Neural progenitor cell (in vitro differentiated cells): ENCODE results near the gene CCDC70. TPM values are rescaled to one million over a fixed set of nuclear protein-coding genes. Genes with fewer than 3 reads are reported as not detected.

Experiments
- DNase-seq: peaks from one replicate; pipeline ENCODE4 v3.0.0-alpha.2; 2016; ENCODE audit warnings: low spot score
- H2AFZ ChIP-seq: fragments of 200-600 bp; sonication (generic); replicated peaks from 2 replicates; pipeline ENCODE4 v1.6.1; 2016; ENCODE audit warnings: antibody characterized with exemption
- H3F3A ChIP-seq: fragments of 200-600 bp; sonication (generic); 2 replicates; pipeline ENCODE4 v1.6.1; 2016; ENCODE audit warnings: antibody characterized with exemption, low read depth
- H3K27ac ChIP-seq: fragments of 200-600 bp; sonication (generic); 2 replicates; pipeline ENCODE4 v1.5.1; 2016; ENCODE audit warnings: mild to moderate bottlenecking
- H3K27me3 ChIP-seq: fragments of 200-600 bp; sonication (generic); 2 replicates; pipeline ENCODE4 v1.6.1; 2016; ENCODE audit warnings: mild to moderate bottlenecking, moderate library complexity
- H3K36me3 ChIP-seq: fragments of 200-600 bp; sonication (generic); 2 replicates; pipeline ENCODE4 v1.5.1; 2016
- H3K4me1 ChIP-seq: fragments of 200-600 bp; sonication (generic); 2 replicates; pipeline ENCODE4 v1.6.1; 2016; ENCODE audit warnings: mixed run types
- H3K4me2 ChIP-seq: fragments of 200-600 bp; sonication (generic); 2 replicates; pipeline ENCODE4 v1.6.1; 2016
- H3K4me3 ChIP-seq: fragments of 200-600 bp; sonication (generic); 2 replicates; pipeline ENCODE4 v1.5.1; 2016
- H3K79me2 ChIP-seq: fragments of 200-600 bp; sonication (generic); 2 replicates; pipeline ENCODE4 v1.6.1; 2016; ENCODE audit warnings: low read depth
- H3K9ac ChIP-seq: fragments of 200-600 bp; sonication (generic); 2 replicates; pipeline ENCODE4 v1.6.1; 2016
- H3K9me3 ChIP-seq: fragments of 200-600 bp; sonication (generic); 2 replicates; pipeline ENCODE4 v1.5.1; 2016; ENCODE audit warnings: low read depth
- H4K20me1 ChIP-seq: fragments of 200-600 bp; sonication (generic); 2 replicates; pipeline ENCODE4 v1.6.1; 2016; ENCODE audit warnings: low read depth
- H3K27ac Mint-ChIP-seq: 3 replicates; pipeline ENCODE4 v1.8.0; 2021; ENCODE audit warnings: mixed read lengths
- H3K27me3 Mint-ChIP-seq: 2 replicates; pipeline ENCODE4 v1.8.0; 2022; ENCODE audit warnings: low read depth, mild to moderate bottlenecking, inconsistent platforms, moderate library complexity, mixed read lengths; ENCODE audit not compliant: insufficient read depth
- H3K36me3 Mint-ChIP-seq: 3 replicates; pipeline ENCODE4 v1.8.0; 2021; ENCODE audit warnings: mixed read lengths
- H3K4me1 Mint-ChIP-seq: 3 replicates; pipeline ENCODE4 v1.8.0; 2021; ENCODE audit warnings: mixed read lengths
- H3K4me3 Mint-ChIP-seq: 3 replicates; pipeline ENCODE4 v1.8.0; 2021; ENCODE audit warnings: mild to moderate bottlenecking, moderate library complexity, mixed read lengths
- H3K9me3 Mint-ChIP-seq: 3 replicates; pipeline ENCODE4 v1.8.0; 2020; ENCODE audit warnings: mixed read lengths
- CTCF ChIP-seq: fragments of 200-600 bp; sonication (generic); IDR thresholded peaks from 2 replicates; pipeline ENCODE4 v1.5.1; 2017; ENCODE audit warnings: antibody characterized with exemption, mild to moderate bottlenecking
- EZH2 ChIP-seq: fragments of 200-600 bp; sonication (generic); IDR thresholded peaks from 2 replicates; pipeline ENCODE4 v1.6.1; 2017; ENCODE audit warnings: antibody characterized with exemption, mild to moderate bottlenecking, moderate library complexity
- EZH2phosphoT487 ChIP-seq: fragments of 200-600 bp; sonication (generic); IDR thresholded peaks from 2 replicates; pipeline ENCODE4 v1.6.1; 2017; ENCODE audit warnings: antibody characterized with exemption
- total RNA-seq: library from RNA; depleted of rRNA; stranded (reverse); fragments of >200 nt; gene quantifications from 2 replicates; pipeline ENCODE4 v1.2.3, GENCODE V29; 2015; ENCODE audit warnings: low replicate concordance

The CCDC70 gene
- total RNA-seq, 1 donor from 2014 or later: not detected

DNA sequence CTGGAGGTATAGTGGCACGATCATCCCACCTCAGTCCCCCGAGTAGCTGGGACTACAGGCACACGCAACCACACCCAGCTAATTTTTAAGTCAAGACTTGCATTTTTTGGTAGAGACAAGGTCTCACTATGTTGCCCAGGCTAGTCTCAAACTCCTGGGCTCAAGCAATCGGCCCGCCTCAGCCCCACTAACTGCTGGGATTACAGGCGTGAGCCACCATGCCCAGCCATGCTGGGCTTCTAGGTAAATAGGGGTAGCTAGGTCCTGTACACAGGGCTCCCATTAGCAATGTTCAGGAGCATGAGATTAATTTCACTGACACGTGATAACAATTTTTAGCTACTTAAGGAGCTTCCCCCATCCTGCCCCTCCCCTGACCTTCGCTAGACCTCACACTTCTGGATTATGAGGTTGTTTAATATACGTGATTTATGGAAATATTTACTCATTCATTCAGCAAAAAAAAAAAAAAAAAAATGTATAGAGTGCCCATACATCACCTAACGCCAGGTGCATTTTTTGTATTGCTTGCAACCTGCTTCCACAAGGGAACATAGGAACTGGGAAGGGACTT is 36.0 kb upstream of the CCDC70 start:
- Mint-ChIP-seq H3K27ac (no peak overlapping the region), H3K4me3 (no peak overlapping the region), H3K9me3 (no peaks in the 10 kb centered on the region), H3K27me3 (no peaks in the 10 kb centered on the region), H3K36me3 (no peaks in the 10 kb centered on the region), H3K4me1 (no peaks in the 10 kb centered on the region)
- H3F3A ChIP-seq: no peaks in the 10 kb centered on the region
- H2AFZ ChIP-seq: no peak overlapping the region
- no peaks in the 10 kb centered on the region for H3K9me3 ChIP-seq
- no peak for TF ChIP-seq EZH2
- no peak for TF ChIP-seq CTCF
- TF ChIP-seq EZH2phosphoT487: no peak
- H3K4me1 ChIP-seq: peaks cover 3% of the 10 kb centered on the region
- no peak overlapping the region for H3K9ac ChIP-seq
- no peak overlapping the region for H3K4me2 ChIP-seq
- no peak for DNase-seq
- no peak overlapping the region for H3K27ac ChIP-seq
- H3K36me3 ChIP-seq: no peaks in the 10 kb centered on the region
- no peak overlapping the region for H3K4me3 ChIP-seq
- no peaks in the 10 kb centered on the region for H3K27me3 ChIP-seq
- H4K20me1 ChIP-seq: no peaks in the 10 kb centered on the region
- H3K79me2 ChIP-seq: no peaks in the 10 kb centered on the region

GRCh38 chr13:51826606-51827005 is 35.2 kb upstream of the CCDC70 start:
- H3K4me1 Mint-ChIP-seq: no peaks in the 10 kb centered on the region
- Histone ChIP-seq H3K9ac (no peak overlapping the region), H3K27me3 (no peaks in the 10 kb centered on the region), H3K4me3 (no peak overlapping the region), H3K36me3 (no peaks in the 10 kb centered on the region), H4K20me1 (no peaks in the 10 kb centered on the region), H2AFZ (no peak overlapping the region), H3K27ac (no peak overlapping the region), H3F3A (no peaks in the 10 kb centered on the region), H3K79me2 (no peaks in the 10 kb centered on the region), H3K4me1 (peaks cover 3% of the 10 kb centered on the region), H3K4me2 (no peak overlapping the region), H3K9me3 (no peaks in the 10 kb centered on the region)
- TF ChIP-seq CTCF (no peak), EZH2 (no peak), EZH2phosphoT487 (no peak)
- H3K36me3 Mint-ChIP-seq: no peaks in the 10 kb centered on the region
- H3K4me3 Mint-ChIP-seq: no peak overlapping the region
- H3K27me3 Mint-ChIP-seq: no peaks in the 10 kb centered on the region
- no peak for DNase-seq
- H3K9me3 Mint-ChIP-seq: no peaks in the 10 kb centered on the region
- no peak overlapping the region for H3K27ac Mint-ChIP-seq

DNA sequence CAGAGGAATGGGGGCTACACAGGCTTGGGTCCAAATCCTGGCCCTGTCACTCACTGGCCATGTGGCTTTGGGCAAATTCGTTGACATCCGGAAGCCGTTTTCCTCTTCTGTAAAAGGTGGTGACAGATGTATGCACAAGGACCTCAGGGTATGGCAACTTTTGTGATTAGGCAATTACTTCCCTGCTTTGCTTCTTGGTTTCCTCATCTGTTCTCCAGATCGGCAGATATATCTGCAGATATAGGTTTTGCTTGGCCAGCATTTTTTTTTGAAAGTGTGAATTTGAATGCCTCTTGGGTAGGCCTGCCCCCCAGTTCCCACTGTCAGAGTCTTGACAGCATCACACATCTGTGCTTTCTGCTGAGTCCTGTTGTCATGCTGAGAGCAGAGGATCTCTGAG is 34.5 kb upstream of the CCDC70 start:
- Histone ChIP-seq H2AFZ (no peak overlapping the region), H3K36me3 (no peaks in the 10 kb centered on the region), H3K27ac (no peak overlapping the region), H3K9me3 (no peaks in the 10 kb centered on the region), H3K9ac (no peak overlapping the region), H3K4me2 (no peak overlapping the region), H3K79me2 (no peaks in the 10 kb centered on the region), H3K27me3 (no peaks in the 10 kb centered on the region), H3K4me3 (no peak overlapping the region), H4K20me1 (no peaks in the 10 kb centered on the region), H3F3A (no peaks in the 10 kb centered on the region), H3K4me1 (peaks cover 3% of the 10 kb centered on the region)
- Mint-ChIP-seq H3K36me3 (no peaks in the 10 kb centered on the region), H3K9me3 (no peaks in the 10 kb centered on the region), H3K4me3 (no peak overlapping the region), H3K27me3 (peaks cover 2% of the 10 kb centered on the region), H3K4me1 (peaks cover 1% of the 10 kb centered on the region), H3K27ac (peak overlapping the region; percentile 26)
- DNase-seq: no peak
- TF ChIP-seq EZH2phosphoT487 (no peak), CTCF (no peak), EZH2 (no peak)
